ENCODE results near the gene BNC1.

BNC1 gene

GRCh38 chr15:83284559-83285283 lies at the start of gene BNC1:
TSS of gene BNC1 (minus strand) at chr15:83284664. CDS start at chr15:83284628, 36 bp downstream.
- no peak for DNase-seq

GRCh38 chr15:83327041-83327440 lies 42.6 kb upstream of the BNC1 start:
- no peak for DNase-seq

GRCh38 chr15:83324799-83325198 lies 40.3 kb upstream of the BNC1 start:
- DNase-seq, result no peak

GRCh38 chr15:83323296-83323711 lies 38.8 kb upstream of the BNC1 start:
- peak; percentile 60 for DNase-seq

- DNase-seq, result no peak
These were observed 38.2 kb upstream of the BNC1 start for GRCh38 chr15:83322691-83323090.

GRCh38 chr15:83322061-83322460 lies 37.6 kb upstream of the BNC1 start:
- DNase-seq, result no peak

GRCh38 chr15:83320844-83321243 lies 36.4 kb upstream of the BNC1 start:
- DNase-seq, result no peak

GRCh38 chr15:83320404-83320803 lies 35.9 kb upstream of the BNC1 start:
- DNase-seq, result no peak

- no peak for DNase-seq
These were observed 35.3 kb upstream of the BNC1 start for GRCh38 chr15:83319771-83320170.

GRCh38 chr15:83318861-83319415 lies 34.5 kb upstream of the BNC1 start:
- no peak for DNase-seq

- DNase-seq, result no peak
These were observed 33.6 kb upstream of the BNC1 start for GRCh38 chr15:83318036-83318435.

GRCh38 chr15:83312071-83312470 lies 27.6 kb upstream of the BNC1 start:
- no peak for DNase-seq

- DNase-seq, result no peak
These were observed 26.3 kb upstream of the BNC1 start for GRCh38 chr15:83310521-83311456.

- DNase-seq, result no peak
These were observed 24.2 kb upstream of the BNC1 start for GRCh38 chr15:83308671-83309070.

GRCh38 chr15:83306561-83306960 lies 22.1 kb upstream of the BNC1 start:
- no peak for DNase-seq

GRCh38 chr15:83305704-83306291 lies 21.3 kb upstream of the BNC1 start:
- DNase-seq, result no peak

- DNase-seq, result no peak
These were observed 20.6 kb upstream of the BNC1 start for GRCh38 chr15:83304861-83305703.

- no peak for DNase-seq
These were observed 19.1 kb upstream of the BNC1 start for GRCh38 chr15:83303535-83303934.

- no peak for DNase-seq
These were observed 16.4 kb upstream of the BNC1 start for GRCh38 chr15:83300826-83301225.

GRCh38 chr15:83299462-83299861 lies 15.0 kb upstream of the BNC1 start:
- no peak for DNase-seq

GRCh38 chr15:83295417-83295816 lies 11.0 kb upstream of the BNC1 start:
- DNase-seq, result no peak

GRCh38 chr15:83293201-83293600 lies 8.7 kb upstream of the BNC1 start:
- DNase-seq, result no peak

Data from right forelimb (tissue), 1 donor.